ENCODE measurements around the gene ARAP1. TPM values are rescaled to one million over a fixed set of nuclear protein-coding genes. Genes with fewer than 3 reads are reported as not detected.

The ARAP1 gene
- total RNA-seq, 2 donors from 2014 or later = 76.5 to 103 TPM

DNA sequence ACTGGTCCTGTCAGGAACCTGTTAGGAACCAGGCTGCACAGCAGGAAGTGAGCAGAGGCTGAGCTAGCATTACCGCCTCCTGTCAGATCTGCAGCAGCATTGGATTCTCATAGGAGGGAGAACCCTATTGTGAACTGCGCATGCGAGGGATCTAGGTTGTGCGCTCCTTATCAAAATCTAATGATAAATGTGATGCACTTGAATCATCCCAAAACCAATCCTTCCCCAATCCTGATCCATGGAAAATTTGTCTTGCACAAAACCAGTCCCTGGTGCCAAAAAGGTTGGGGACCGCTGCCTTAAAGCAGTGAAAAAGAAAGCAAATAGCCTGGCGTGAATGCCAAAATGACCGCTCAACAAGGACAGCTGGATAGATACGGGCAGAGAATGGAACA, 1.9 kb upstream of the ARAP1 start:
- no peaks in the 10 kb centered on the region for H3K9me3 ChIP-seq
- peaks cover 7% of the 10 kb centered on the region for H3K36me3 ChIP-seq
- H3K27ac ChIP-seq = no peak overlapping the region
- no peak for TF ChIP-seq CTCF (IDR thresholded peaks at IDR 0.05)
- peaks cover 13 to 29% of the 10 kb centered on the region in 2 donors for H3K4me1 ChIP-seq (ENCODE audit: control insufficient read depth in 1 of 2, low read depth in 2 of 2)
- H3K4me3 ChIP-seq = no peak overlapping the region
- DNase-seq (ENCODE audit: low spot score) (no peak), ATAC-seq (ENCODE audit: insufficient number of reproducible peaks, low FRiP score, low read depth) (no peak)
- H3K27me3 ChIP-seq (replicated peaks; ENCODE audit: insufficient read depth) = no peaks in the 10 kb centered on the region

DNA sequence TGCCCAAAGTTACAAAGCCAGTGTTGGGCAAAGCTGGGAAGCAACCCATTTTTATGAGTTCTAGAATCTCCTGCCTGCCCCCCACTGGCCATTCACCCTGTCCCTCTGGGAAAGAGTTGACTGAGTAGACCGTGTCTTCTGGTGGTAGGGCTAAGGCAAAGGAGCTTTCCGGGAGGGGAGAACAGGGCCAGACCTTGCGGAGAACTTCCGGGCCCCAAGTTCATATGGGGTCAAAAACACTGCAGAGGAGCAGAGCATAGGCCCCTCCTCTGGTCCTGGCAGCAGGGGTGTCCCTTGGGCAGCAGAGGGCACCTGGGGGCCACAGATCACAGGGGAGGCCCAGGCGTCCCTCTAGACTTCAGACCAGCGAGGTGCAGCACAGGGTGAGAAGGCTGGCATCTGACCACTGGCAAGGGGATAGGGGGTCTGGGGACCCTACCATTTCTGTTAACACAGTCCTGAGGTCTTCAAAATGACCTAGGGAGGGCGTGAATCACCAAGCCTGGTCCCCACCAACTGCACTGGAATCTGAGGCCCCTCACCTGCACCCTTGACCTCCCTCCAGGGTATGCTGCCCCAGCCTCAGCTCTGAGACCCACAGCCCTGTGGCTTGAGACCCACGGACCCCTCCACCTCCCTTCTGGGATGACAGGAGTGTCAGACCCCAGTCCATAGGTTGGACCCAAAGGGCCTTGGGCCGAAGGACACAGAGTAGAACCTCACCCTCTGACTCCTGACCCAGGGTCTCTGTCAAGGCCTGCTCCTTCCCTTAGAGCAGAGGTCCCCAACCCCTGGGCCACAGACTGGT, 1.3 kb upstream of the ARAP1 start:
- TF ChIP-seq CTCF (IDR thresholded peaks at IDR 0.05) = no peak
- H3K27ac ChIP-seq = no peak overlapping the region

GRCh38 chr11:72751116-72752087, 806 bp downstream of the ARAP1 start:
- TF ChIP-seq CTCF (IDR thresholded peaks at IDR 0.05) = no peak
- H3K27ac ChIP-seq = peak overlapping the region in 1 of 2 donors; percentile 5
- H3K9me3 ChIP-seq = no peaks in the 10 kb centered on the region
- no peak for DNase-seq (ENCODE audit: low spot score)
- peak overlapping the region; percentile 86 for H3K4me3 ChIP-seq
- peaks cover 13 to 29% of the 10 kb centered on the region in 2 donors for H3K4me1 ChIP-seq (ENCODE audit: control insufficient read depth in 1 of 2, low read depth in 2 of 2)
- ATAC-seq (ENCODE audit: insufficient number of reproducible peaks, low FRiP score, low read depth) = no peak
- H3K27me3 ChIP-seq (replicated peaks; ENCODE audit: insufficient read depth) = no peaks in the 10 kb centered on the region
- H3K36me3 ChIP-seq = no peaks in the 10 kb centered on the region

More for the DNA sequence above, 1.3 kb upstream of the ARAP1 start:
- Histone ChIP-seq H3K4me3 (no peak overlapping the region), H3K27me3 (replicated peaks; ENCODE audit: insufficient read depth) (no peaks in the 10 kb centered on the region), H3K4me1 (ENCODE audit: control insufficient read depth in 1 of 2, low read depth in 2 of 2) (peaks cover 13 to 29% of the 10 kb centered on the region in 2 donors), H3K36me3 (peaks cover 7% of the 10 kb centered on the region), H3K9me3 (no peaks in the 10 kb centered on the region)
- no peak for ATAC-seq (ENCODE audit: insufficient number of reproducible peaks, low FRiP score, low read depth)
- DNase-seq (ENCODE audit: low spot score) = no peak

DNA sequence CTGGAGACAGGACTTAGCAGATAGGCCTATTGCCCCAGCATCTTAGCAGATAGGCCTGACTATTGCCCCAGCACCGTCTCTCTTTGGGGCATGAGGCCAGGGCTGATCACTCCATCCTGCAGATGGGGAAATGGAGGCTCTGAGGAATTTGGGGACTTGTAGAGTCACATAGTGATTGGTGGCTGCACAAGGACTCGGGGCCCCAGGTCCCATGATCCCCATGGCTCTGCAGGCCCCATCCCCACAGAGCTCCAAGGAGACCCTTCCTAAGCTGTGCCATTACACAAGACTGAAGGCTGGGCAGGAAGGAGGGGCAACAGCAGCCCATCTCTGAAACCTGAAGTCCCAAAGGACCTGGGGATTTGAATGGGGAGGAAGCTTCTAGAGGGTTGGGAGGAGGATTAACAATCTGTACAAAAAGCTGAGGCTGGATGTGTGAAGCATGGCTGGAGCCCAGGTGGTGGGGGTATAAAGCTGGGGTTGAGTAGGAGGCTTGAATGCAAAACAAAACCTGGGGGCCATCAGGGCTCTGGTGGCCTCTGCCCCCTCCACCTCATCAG, 1.6 kb downstream of the ARAP1 start:
- no peaks in the 10 kb centered on the region for H3K27me3 ChIP-seq (replicated peaks; ENCODE audit: insufficient read depth)
- H3K27ac ChIP-seq = no peak overlapping the region
- TF ChIP-seq CTCF (IDR thresholded peaks at IDR 0.05) = no peak
- H3K4me3 ChIP-seq = no peak overlapping the region
- ATAC-seq (ENCODE audit: insufficient number of reproducible peaks, low FRiP score, low read depth) = no peak
- no peaks in the 10 kb centered on the region for H3K9me3 ChIP-seq
- H3K4me1 ChIP-seq (ENCODE audit: control insufficient read depth in 1 of 2, low read depth in 2 of 2) = peaks cover 13 to 29% of the 10 kb centered on the region in 2 donors
- DNase-seq (ENCODE audit: low spot score) = no peak
- H3K36me3 ChIP-seq = no peaks in the 10 kb centered on the region

GRCh38 chr11:72750086-72750485, 2.1 kb downstream of the ARAP1 start:
- Histone ChIP-seq H3K9me3 (no peaks in the 10 kb centered on the region), H3K4me1 (ENCODE audit: control insufficient read depth in 1 of 2, low read depth in 2 of 2) (peaks cover 13 to 29% of the 10 kb centered on the region in 2 donors), H3K36me3 (no peaks in the 10 kb centered on the region), H3K27ac (no peak overlapping the region), H3K4me3 (no peak overlapping the region), H3K27me3 (replicated peaks; ENCODE audit: insufficient read depth) (no peaks in the 10 kb centered on the region)
- DNase-seq (ENCODE audit: low spot score) (no peak), ATAC-seq (ENCODE audit: insufficient number of reproducible peaks, low FRiP score, low read depth) (no peak)
- no peak for TF ChIP-seq CTCF (IDR thresholded peaks at IDR 0.05)

All from thoracic aorta (tissue), 2 donors.